SJSA1 (cell line): Measurements from ENCODE around the gene EEF1AKMT2. TPM values are rescaled to one million over a fixed set of nuclear protein-coding genes. Genes with fewer than 3 reads are reported as not detected.
A peak's percentile ranks its signal among the peaks of the same experiment; 100 is the strongest.

Source experiments
- DNase-seq, 2 experiments: peaks; one replicate each; pipeline ENCODE4 v3.0.0-alpha.2; 2015 to 2020; ENCODE audit warnings: low spot score in 2 of 2, low read depth in 1 of 2
- H3K27ac ChIP-seq: fragments of 250-450 bp; sonication (Bioruptor Pico); 2 replicates; pipeline ENCODE4 v1.5.1; 2020; ENCODE audit warnings: mild to moderate bottlenecking, moderate library complexity
- H3K27me3 ChIP-seq: fragments of 250-450 bp; sonication (Bioruptor Pico); replicated peaks from 2 replicates; pipeline ENCODE4 v1.5.1; 2020; ENCODE audit warnings: mild to moderate bottlenecking, moderate library complexity
- H3K36me3 ChIP-seq: fragments of 250-450 bp; sonication (Bioruptor Pico); 2 replicates; pipeline ENCODE4 v1.5.1; 2020; ENCODE audit warnings: mild to moderate bottlenecking
- H3K4me1 ChIP-seq: fragments of 250-450 bp; sonication (Bioruptor Pico); replicated peaks from 2 replicates; pipeline ENCODE4 v1.6.1; 2021; ENCODE audit warnings: mild to moderate bottlenecking
- H3K4me3 ChIP-seq: fragments of 250-450 bp; sonication (Bioruptor Pico); 2 replicates; pipeline ENCODE4 v1.5.1; 2020; ENCODE audit warnings: mild to moderate bottlenecking
- H3K9me3 ChIP-seq: fragments of 250-450 bp; sonication (Bioruptor Pico); replicated peaks from 2 replicates; pipeline ENCODE4 v1.5.1; 2020; ENCODE audit warnings: mild to moderate bottlenecking
- total RNA-seq: library from RNA; depleted of rRNA; stranded (reverse); fragments of >200 nt; shearing (Covaris generic); gene quantifications from 2 replicates; pipeline ENCODE4 v1.2.3, GENCODE V29; 2014

Gene EEF1AKMT2
- total RNA-seq, 1 experiment from 2014 or later = 53.0 TPM

DNA sequence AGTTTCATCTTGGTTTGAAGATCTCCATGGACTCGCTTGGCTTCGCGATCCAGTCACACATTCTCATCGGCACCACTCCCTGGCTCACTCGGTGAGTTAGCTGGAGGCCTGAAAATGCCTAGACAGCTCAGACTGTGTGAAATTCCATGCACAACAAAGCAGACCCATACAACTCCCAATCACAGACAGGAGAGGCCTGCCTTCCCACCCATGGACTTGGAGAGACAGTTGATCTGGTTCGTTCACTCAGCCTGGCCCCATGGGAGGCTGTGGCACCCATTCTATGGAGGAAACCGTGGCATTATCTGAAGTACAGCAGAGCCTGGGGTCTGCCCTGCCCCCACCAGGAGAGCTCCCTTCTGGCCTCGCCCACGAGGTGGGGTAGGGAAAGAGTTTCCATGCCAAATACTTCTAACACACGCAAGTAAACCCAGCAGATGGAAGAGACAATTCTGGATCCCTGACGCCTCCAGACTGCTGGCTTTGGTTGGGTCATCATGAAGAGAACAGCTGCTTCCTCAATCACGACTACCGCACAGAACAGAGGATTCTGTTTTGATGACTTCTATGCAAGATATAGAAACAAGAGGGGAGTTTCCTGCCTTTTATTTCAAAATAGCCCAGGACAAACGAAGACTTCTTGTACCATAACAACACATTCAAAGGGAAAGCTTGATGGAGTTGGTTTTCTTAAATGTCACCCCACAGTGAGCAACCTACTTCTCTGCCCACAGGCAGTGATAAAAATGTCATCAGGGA lies 63.4 kb downstream of the EEF1AKMT2 start:
- no peak overlapping the region for H3K27ac ChIP-seq
- no peak for DNase-seq

DNA sequence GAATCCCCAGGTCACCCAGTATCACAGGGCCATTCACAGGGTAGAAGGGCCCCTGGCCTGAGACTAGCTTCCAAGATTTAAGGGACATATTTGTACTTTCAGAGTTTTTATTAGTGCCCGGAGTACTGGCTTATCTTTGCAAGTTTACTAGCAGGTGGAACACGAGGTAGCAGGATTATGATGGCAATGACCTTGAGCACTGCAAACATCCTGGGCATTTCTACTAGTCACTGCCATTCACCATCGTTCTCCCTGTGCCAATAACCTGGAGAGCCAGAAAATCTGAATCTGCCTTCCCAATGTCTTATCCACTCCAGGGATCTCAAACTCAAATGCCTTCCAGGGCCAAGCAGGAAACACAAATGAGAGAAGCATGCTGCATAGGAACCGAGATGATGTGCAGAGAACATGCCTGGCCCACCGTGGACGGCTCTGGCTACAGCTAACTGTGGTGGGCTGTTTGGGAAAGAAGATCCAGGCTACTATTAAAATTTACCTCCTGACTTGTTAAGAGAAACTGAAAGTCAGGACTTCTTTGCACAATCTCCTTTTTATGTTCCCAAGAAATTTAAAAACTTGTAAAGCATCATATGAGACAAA lies 64.2 kb downstream of the EEF1AKMT2 start:
- DNase-seq = no peak
- Histone ChIP-seq H3K27ac (no peak overlapping the region), H3K4me1 (peaks cover 13% of the 10 kb centered on the region), H3K9me3 (no peaks in the 10 kb centered on the region), H3K4me3 (no peak overlapping the region), H3K36me3 (no peaks in the 10 kb centered on the region; the same call in 1 of the 2 replicates), H3K27me3 (no peaks in the 10 kb centered on the region)

More for the DNA sequence above, 63.4 kb downstream of the EEF1AKMT2 start:
- no peaks in the 10 kb centered on the region; the same call in 1 of the 2 replicates for H3K36me3 ChIP-seq
- H3K27me3 ChIP-seq = no peaks in the 10 kb centered on the region
- peaks cover 20% of the 10 kb centered on the region for H3K4me1 ChIP-seq
- H3K9me3 ChIP-seq = no peaks in the 10 kb centered on the region
- H3K4me3 ChIP-seq = no peak overlapping the region

- DNase-seq = no peak
- no peak overlapping the region for H3K4me3 ChIP-seq
- no peaks in the 10 kb centered on the region; the same call in 1 of the 2 replicates for H3K36me3 ChIP-seq
- H3K4me1 ChIP-seq = peaks cover 13% of the 10 kb centered on the region
- H3K27me3 ChIP-seq = no peaks in the 10 kb centered on the region
- no peaks in the 10 kb centered on the region for H3K9me3 ChIP-seq
- no peak overlapping the region for H3K27ac ChIP-seq
These were observed 65.9 kb downstream of the EEF1AKMT2 start for GRCh38 chr10:124725791-124726190.

DNA sequence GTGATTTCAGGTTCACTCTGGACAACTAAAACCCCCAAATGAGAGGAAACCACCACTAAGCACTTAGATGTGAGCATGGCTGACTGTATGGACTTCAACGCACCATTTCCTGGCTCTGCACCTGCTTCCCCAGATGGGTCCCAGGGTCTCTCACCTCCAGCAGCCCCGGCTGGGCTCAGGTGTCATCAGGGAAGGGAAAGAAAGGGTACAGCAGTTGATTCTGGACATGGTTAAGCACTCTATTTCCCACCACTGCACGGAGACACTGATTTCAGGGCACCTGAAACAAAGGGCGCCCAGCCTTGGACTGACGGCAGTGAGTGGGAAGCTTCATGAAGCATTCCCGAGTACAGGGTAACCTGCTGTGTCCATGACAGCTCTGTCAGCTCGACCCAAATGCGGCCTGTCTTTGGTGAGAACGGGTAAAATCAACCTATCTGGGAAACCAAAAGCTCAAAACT lies 66.5 kb downstream of the EEF1AKMT2 start:
- Histone ChIP-seq H3K36me3 (no peaks in the 10 kb centered on the region; the same call in 1 of the 2 replicates), H3K27ac (no peak overlapping the region), H3K9me3 (no peaks in the 10 kb centered on the region), H3K4me1 (peaks cover 13% of the 10 kb centered on the region), H3K27me3 (no peaks in the 10 kb centered on the region), H3K4me3 (no peak overlapping the region)
- no peak for DNase-seq

DNA sequence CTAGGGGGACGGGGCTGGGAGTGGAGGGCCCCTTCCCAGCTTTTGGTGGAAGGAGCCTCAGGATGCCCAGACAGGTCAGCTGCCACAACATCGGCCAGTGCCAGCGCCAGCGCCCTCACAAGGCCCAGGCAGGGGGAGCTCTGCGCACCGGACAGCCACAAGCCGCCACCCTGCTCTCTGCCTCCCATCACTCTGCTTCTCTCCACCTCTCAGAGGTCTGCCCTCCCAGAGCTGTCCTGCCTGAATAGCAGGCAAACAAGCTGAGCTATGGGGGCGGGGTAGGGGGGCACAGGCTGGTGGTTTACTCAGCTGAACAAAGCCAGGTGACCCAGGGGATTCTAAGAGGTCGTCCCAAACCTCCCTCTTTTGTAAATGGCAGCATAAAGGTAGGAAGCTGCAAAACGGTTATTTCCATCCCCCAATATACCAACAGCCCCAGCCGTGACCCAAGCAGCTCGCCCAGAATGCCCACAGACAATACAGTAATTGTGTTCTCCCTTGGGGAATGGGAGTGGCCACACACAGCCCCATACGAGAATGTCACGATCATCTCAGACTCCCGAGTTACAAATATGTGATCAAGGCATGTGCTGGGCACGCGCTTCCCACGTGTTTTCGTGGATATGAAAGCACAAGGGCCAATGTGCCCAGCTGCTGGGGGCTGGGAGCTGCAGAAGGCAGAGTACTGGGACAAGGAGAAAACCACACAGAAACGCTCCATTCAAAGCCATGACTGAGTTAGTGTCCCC lies 67.2 kb downstream of the EEF1AKMT2 start:
- no peak overlapping the region for H3K27ac ChIP-seq
- DNase-seq = peak in 1 of 2 experiments; percentile 48
- no peaks in the 10 kb centered on the region; the same call in 1 of the 2 replicates for H3K36me3 ChIP-seq
- H3K9me3 ChIP-seq = no peaks in the 10 kb centered on the region
- H3K4me3 ChIP-seq = no peak overlapping the region
- peaks cover 17% of the 10 kb centered on the region for H3K4me1 ChIP-seq
- H3K27me3 ChIP-seq = no peaks in the 10 kb centered on the region

DNA sequence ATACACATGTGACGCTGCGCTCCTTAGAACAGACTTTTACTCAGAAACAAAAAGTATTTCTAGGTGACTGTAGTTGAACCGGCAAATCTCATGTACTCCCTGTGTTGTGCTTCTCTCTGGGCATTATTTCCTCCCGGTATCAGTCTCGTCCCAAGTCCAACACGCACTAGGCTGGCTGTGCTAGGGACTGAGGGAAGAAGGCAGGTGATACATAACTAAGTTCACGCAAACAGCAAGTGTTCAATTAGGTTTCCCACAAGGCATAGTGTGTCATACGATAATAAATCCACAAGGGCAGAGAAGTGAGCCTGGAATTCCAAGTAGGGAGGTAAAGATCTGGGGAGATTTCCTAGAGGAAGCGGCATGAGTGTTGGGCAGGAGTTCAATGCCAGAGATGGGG lies 67.9 kb downstream of the EEF1AKMT2 start:
- Histone ChIP-seq H3K36me3 (no peaks in the 10 kb centered on the region; the same call in 1 of the 2 replicates), H3K4me1 (peaks cover 20% of the 10 kb centered on the region), H3K27ac (no peak overlapping the region), H3K9me3 (no peaks in the 10 kb centered on the region), H3K4me3 (no peak overlapping the region), H3K27me3 (no peaks in the 10 kb centered on the region)
- no peak for DNase-seq

GRCh38 chr10:124722798-124723783 lies 68.6 kb downstream of the EEF1AKMT2 start:
- no peak for DNase-seq
- H3K4me1 ChIP-seq = peaks cover 20% of the 10 kb centered on the region
- no peak overlapping the region for H3K4me3 ChIP-seq
- H3K27me3 ChIP-seq = no peaks in the 10 kb centered on the region
- no peaks in the 10 kb centered on the region; the same call in 1 of the 2 replicates for H3K36me3 ChIP-seq
- no peak overlapping the region for H3K27ac ChIP-seq
- no peaks in the 10 kb centered on the region for H3K9me3 ChIP-seq

GRCh38 chr10:124721330-124722045 lies 70.2 kb downstream of the EEF1AKMT2 start:
- H3K9me3 ChIP-seq = no peaks in the 10 kb centered on the region
- H3K27me3 ChIP-seq = no peaks in the 10 kb centered on the region
- H3K4me3 ChIP-seq = no peak overlapping the region
- no peak overlapping the region for H3K27ac ChIP-seq
- peaks cover 20% of the 10 kb centered on the region for H3K4me1 ChIP-seq
- H3K36me3 ChIP-seq = no peaks in the 10 kb centered on the region; the same call in 1 of the 2 replicates
- DNase-seq = no peak

DNA sequence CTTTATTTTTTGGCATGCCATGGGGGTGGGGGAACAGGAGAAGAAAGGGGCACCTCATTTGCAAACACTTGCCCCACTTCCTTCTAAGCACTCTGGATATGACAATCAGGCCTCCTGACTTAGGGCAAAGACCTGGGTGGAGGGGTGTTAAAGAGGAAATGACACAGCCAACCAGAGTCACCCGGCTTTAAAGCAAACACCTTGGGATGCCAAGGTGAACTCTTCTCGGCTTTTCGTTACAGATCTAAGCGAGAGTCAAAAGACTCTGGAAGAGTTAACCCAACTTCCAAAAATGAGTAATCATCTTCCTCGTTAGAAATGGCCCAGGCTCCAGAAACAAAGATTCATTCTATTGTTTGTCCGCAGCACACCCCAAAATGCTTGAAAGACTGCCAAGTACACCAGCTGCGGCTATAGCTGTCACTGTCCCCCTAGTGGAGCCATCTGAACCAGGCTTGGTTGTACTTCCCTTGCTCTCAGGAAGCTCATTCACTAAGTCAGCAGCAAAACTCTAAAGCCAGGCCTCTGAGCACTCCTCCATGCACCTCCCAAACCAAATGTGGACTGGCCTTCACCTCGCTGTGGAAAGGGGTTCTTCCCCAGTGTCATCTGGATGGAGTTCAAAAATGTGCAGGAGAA lies 72.4 kb downstream of the EEF1AKMT2 start:
- H3K36me3 ChIP-seq = no peaks in the 10 kb centered on the region
- no peaks in the 10 kb centered on the region for H3K9me3 ChIP-seq
- no peaks in the 10 kb centered on the region for H3K27me3 ChIP-seq
- peak; percentile 45 to 72 for DNase-seq
- H3K4me1 ChIP-seq = peaks cover 10% of the 10 kb centered on the region
- no peak overlapping the region for H3K4me3 ChIP-seq
- H3K27ac ChIP-seq = no peak overlapping the region

- H3K9me3 ChIP-seq = no peaks in the 10 kb centered on the region
- H3K27me3 ChIP-seq = no peaks in the 10 kb centered on the region
- H3K36me3 ChIP-seq = no peaks in the 10 kb centered on the region
- H3K27ac ChIP-seq = no peak overlapping the region
- H3K4me3 ChIP-seq = no peak overlapping the region
- no peak for DNase-seq
- H3K4me1 ChIP-seq = peaks cover 7% of the 10 kb centered on the region
These were observed 73.6 kb downstream of the EEF1AKMT2 start for GRCh38 chr10:124717911-124718741.

GRCh38 chr10:124717041-124717757 lies 74.5 kb downstream of the EEF1AKMT2 start:
- H3K4me1 ChIP-seq = peaks cover 7% of the 10 kb centered on the region
- no peaks in the 10 kb centered on the region for H3K9me3 ChIP-seq
- DNase-seq = no peak

More at GRCh38 chr10:124717041-124717757, 74.5 kb downstream of the EEF1AKMT2 start:
- Histone ChIP-seq H3K36me3 (no peaks in the 10 kb centered on the region), H3K27me3 (no peaks in the 10 kb centered on the region), H3K4me3 (no peak overlapping the region), H3K27ac (no peak overlapping the region)
